HG03439 (cell line): Measurements from ENCODE around the gene MICAL2.

Experiments used
- ATAC-seq: cut with Tn5 transposase; IDR thresholded peaks from one replicate; pipeline ENCODE4 v1.9.1; 2021; ENCODE audit warnings: mild to moderate bottlenecking, moderate library complexity; ENCODE audit not compliant: unreplicated experiment

MICAL2 gene

DNA sequence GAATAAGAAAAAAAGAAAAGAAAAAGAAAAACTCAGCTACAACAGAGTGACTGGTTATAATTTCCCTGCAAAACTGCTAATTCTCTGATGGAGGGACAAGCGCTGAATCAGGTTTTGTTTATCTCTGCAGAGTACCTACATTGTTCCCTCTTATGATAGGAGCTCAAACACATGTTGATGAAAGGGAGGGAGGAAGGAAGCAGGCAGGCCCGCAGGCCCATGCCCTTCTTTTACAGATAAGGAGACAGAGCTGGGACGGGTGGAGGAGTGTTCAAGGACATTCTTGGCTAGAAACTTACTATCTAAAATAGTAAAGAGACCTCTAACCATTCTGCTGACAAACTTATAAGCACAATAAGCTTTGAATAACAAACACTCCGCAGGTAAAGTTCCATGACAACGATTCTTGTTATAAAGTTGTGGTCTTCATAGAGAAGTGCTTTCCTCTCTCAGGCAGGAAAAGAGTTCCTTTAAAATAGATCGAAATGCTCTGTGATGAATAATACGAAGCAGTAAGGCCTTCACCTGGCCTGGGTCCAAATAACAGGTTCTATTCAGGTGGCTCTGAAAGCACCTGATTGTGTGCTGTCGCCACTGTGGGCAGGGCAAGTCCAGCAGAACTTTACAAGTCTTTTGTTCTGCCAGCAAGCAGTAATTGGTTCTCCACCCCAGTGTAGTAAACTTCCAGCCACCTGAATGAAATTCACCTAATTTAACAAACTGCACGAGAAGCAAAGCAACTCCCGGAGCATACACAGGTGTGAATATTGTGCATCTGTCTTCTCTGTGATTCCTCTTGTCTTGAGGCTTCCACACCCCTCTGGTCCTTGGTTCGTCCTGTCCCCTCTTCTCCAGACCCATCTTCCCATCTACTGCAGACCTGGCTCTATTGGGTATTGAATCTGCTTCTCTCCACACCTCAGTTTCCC, 15.3 kb upstream of the MICAL2 start:
- ATAC-seq = no peak

DNA sequence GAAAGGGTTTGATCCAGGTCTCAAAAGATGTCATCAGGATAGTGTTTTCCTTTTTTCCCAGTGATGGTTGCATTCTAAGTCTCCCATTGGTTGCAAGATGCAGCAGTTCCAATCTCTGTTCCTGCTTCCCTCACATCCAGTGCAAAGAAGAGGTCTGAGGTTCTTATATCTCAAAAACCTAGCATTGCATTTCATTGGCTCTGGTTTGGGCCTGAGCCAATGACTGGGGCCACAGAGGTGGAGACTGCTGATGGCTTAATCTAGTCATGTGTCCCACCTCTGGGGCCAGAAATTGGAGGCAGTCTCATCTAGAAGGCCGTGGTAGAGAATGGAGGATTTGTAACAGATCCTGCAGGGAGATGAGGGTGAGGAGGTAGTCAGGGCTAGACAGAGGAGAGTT, 13.2 kb upstream of the MICAL2 start:
- ATAC-seq = no peak

DNA sequence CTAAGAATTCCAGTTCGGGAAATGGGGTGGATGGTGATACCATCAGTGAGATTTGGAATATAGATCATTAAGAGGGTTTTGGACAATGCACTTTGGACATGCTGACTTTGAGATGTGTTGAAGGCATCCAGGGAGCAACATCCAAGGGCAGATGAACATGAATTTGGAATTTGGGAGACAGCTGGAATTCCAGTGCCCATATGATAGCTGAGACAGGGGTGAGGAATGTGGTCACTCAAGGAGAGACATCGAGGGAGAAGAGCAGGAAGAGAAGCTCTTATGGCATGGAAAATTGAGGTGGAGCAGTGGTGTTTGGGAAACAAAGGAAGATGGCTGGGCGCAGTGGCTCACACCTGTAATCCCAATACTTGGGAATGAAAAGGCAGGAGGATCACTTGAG, 11.8 kb upstream of the MICAL2 start:
- ATAC-seq = no peak

DNA sequence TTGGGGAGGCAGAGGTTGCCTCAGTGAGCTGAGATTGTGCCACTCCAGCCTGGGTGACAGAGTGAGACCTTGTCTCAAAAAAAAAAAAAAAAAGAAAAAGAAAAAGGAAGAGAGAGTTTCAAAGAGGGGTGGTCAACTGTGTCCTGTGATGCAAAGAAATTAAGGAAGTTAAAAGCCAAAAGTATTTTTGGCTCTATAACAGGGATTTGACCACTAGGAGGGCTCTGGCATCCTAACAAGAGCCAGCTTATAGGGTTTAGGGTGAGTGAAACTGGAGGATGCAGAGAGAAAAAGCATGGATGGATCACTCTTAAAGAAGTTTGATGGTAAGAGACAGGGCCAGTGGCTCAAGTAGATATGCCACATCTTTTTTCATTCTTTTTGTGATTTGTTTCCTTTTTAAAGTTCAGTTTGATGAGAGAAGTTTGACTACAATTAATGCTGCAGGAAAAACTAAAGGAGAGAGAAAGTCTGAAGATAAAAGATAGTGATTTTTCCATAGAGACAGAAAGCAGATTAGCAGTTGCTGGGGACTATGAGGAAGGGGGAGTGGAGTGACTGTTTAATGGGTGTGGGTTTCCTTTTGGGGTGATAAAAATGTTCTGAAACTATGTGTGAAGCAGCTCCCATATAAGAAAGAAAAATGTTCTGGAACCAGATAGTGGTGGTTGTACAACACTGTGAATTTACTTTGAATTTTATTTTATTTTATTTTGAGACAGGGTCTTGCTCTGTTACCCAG, 11.1 kb upstream of the MICAL2 start:
- ATAC-seq = no peak

DNA sequence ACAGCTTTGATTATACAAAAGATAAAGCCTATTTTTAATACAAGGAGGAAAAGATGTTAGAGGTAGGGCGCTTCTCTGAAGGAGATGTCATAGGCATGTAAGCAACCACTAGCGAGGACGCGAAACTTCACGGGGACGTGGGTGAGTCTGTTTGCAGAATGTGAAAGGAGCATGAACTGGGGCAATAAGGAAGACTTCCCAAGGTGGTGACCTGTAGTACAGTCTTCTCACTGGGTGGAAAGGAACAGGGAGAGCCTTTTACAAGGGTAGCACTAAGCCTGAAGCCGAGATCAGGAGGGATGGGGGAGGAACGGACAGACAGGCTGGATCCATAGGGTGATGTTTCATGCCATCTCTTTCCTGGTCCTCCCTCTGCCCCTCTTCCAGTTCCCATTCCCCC, 10.0 kb upstream of the MICAL2 start:
- ATAC-seq = no peak

DNA sequence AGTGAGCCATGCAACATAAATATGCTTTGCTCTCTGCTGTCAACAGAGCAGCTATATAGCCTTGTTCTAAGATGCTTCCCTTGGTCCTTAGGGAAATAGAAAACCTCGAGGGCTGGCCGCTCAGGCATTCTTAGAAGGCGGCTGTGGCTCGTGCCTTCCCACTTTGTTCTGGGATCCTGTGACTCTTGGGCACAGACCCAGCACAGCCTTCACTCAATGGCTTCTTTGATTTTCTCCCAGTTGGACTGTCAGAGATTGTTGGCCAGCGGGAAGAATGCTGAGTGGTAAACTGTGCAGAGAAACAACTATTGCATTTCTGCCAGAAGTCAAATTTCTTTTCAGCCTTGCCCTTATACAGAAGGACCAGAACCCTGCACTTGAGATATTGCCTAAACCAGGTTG, 9.5 kb upstream of the MICAL2 start:
- no peak for ATAC-seq

DNA sequence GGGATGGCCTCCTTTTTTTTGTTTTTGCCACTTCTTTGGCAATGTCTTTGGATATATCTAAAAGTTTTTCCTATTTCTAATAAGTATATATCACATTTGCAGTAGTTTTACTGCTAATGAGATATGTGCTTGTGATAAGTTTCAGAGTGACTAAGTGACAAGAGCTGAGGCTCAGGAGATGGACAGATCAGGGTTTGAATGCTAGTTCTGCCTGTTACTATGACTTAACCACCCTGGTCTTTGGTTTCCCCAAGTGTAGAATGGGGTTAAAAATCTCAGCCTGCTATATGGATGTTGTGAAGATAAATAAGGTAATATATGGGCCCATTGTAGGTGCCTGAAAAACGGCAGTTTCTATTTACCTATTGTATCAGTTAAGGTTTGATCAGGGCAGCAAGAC, 9.1 kb upstream of the MICAL2 start:
- ATAC-seq = no peak

DNA sequence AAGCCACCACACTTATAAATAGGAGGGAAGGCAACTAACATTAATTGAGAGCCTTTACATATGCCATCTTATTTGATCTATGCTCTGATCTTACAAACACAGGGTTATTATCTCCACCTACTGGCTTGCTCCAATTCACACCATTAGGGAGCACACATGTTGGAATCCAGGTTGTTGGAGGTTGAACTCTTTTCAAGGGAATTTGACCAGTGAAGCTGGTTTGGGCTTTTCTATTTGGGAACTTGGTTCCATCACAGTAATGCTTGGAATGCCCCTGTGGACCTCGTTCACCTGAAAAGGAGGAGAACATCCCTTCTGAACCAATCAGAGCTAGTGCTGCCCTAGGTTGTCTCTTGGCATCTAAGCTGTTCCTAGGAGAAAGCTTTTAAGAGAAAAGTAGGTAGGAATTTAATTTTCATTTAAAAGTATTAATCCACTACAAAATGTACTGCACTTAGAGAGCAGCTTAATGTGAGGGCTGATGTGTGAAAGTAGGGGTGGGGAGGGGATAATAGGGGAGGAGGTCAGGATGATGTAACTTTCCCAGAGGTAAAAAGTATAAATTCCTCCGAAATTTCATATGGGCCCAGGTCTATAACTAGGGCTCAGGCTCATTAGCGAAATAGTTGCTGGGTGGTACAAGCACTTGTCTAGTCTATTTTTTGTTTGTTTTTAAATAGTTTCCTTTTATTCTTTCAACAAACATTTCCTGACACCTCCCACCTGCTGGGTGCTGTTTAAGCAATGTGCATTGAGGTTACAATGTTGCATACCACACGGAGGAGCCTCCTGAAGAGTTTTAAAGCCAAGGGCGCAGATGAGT, 7.6 kb upstream of the MICAL2 start:
- ATAC-seq = no peak

DNA sequence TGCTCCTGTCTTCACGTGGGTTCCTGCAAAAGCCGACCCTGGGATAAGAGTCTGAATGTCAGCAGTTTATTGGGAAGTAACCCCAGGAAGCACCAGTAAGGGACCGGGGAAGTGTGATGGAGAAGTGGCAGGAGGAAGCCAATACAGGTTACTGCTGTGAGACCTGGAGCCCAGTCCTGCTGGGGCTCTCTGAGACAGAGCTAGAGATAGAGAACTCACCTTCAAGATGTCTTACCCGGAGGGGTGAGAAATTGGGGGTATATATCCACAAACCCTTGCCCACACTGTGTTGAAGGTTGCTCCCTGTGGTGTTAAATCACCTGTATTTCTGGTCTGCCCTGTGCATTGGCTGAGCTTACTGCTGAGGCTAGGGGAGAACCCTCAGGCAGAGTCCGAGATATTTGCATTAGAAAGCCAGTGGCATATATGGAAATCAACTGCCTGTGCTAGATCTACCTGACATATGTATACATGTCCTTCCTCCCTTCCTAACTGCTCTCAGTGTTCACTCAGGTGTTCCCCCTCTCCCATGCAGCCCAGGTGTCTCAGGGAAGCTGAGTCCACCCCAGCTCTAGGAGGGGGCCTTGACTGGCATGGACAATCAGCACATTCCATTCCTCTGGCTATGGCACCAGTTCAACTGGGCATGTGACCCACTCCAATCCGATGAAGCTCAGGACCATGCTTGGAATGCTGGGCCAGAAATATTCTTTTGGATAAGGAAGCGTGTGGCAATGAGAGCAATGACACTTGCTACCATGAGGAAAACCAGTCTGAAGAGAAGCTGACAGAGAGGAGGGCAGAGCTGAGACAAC, 6.8 kb upstream of the MICAL2 start:
- no peak for ATAC-seq

DNA sequence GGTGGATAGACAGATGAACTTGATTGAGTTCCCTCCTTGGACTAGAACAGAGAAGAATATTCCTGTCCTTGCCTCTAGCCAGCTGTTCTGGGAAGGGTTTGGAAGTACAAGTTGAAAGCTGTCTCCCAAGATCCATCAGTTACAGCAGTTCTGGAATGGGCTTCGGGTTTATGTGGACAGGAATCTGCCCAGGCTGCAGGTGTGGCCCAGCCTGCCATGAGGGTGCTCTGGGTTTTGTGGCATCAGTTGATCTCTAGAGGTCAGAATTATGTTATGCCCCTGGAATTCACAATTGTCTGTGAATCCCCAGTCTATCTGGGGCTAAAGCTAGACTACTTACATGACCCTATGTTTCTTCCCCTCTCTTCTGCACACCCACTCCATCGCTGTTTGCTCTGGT, 4.9 kb upstream of the MICAL2 start:
- no peak for ATAC-seq

DNA sequence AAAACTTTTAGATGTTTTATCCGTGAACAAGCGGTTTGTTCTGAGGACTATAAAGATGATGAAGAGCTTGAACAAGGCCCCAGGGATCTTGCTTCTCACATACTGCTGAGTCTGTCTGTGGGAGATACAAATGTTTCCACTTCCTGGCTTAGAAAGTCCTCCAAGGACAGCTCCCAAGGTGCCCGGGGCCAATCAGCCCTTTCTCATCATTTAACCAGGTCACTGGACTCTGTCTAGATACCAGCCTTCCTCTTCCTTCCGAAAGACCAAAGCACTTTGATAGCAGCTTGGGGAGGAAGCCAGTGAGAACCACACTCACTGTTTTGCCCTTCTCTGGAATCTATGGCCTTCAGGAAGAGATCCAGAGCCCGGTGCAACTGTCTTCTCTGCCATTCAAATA, 4.3 kb upstream of the MICAL2 start:
- ATAC-seq = no peak

DNA sequence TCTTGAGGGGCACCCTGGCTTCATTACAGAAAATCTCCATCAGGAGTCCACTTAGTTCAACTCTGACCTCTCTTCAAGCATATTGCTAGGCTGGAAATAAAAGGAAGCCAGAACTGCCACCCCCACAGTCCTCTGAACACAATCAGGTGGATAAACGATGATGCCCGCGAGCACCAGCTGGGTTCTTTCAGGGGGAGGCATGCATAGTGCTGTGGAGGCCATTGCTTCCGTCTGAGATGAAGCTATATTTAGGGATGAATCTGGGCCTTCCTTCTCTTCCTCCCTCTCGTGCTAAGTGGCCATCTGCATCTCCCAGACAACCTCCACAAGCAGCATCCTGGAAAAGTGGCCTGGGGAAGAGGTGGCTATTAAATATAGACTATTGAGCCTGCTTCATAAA, 3.9 kb upstream of the MICAL2 start:
- ATAC-seq = no peak

DNA sequence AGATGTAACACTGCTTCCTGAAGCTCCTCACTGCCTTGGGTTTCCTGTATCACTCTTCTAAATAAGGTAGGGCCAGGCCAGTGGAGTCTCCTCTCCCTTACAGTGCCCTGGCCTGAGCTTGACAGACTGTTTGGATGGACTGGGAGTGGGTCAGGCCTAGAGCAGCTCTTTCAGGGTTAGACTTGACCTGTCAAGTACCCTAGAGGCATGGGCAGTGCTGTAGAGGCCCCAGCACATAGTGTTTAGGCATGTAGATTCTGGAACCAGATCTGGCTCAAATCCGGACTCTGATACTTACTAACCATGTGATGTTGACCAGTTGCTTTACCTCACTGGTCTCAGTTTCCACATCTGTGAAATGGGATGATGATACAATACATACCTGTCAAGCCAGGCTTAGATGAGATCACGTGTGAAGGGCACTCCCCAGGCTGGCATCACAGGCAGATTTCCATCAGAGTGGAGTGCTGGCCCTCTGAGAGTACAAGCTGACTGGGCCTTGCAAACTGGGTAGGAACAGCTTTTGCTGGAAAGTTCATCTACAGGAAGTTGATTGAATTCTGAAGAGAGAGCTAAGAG, 1.4 kb upstream of the MICAL2 start:
- ATAC-seq = no peak

DNA sequence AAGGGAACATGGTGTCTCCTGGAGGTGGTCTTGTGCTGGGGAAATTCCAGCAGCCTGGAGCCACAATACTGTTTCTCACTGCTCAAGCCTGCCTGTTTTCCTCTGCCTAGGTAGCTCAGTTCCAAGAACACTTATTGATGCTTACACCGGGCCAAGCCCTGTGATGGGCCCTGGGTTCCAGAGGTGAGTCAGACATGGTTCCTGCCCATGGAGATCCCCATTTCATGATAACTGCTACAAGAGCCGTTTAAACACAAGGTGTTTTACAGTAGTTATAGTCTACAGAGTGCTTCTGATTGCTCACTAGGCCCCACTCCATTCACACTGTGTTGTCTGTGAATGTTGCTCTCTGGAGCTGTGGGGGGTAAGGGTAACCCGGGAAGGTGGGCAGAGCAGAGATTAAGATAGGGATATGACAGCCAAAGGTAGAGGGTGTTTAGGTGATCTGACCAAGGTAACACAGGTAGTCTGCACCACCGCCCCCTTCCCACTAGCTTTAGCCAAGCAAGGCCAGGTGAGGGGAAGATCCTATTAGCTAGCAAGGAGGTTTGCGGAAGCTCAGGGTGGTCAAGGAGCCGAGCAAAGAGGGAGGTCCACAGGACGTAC, 696 bp upstream of the MICAL2 start:
- no peak for ATAC-seq

DNA sequence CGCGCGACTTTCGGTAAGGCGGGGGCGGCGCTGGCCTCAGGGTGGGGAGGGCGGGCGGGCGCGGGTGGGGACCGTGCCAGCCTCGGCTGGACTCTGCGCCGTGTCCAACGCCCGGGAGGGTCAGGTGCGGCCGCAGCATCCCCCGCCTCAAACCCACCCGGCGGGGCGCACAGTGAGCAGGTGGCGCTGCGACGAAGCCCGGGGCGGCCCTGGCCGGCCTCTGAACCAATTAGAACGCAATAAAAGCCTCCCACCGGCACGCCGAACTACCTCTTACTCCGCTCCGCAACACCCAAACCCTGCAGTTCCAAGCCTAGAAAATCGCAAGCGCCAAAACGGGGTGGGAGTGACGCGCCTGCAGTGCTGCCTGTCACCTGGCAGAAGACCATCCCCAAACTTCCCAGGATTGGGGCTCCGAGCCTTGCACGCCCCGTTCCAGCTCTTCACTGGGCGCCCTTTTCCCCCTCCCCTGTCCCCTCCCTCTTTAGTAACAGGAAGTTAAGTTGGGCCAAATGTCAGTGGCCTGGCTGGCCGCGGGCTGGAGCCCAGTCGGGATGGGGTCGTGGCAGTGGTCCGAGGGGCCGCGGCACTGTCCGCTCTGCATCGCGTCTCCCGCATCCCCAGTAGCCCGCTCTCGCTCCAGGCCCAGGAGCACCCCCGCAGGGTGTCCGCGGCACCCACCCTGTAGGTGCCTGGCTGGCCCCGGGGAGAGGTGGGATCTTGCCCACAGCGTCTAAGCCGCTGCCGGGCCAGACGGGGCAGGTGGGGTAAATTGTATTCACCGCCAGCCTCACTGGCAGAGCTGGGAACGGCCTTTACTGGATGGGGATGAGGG, 541 bp downstream of the MICAL2 start:
- peak; percentile 28 for ATAC-seq

DNA sequence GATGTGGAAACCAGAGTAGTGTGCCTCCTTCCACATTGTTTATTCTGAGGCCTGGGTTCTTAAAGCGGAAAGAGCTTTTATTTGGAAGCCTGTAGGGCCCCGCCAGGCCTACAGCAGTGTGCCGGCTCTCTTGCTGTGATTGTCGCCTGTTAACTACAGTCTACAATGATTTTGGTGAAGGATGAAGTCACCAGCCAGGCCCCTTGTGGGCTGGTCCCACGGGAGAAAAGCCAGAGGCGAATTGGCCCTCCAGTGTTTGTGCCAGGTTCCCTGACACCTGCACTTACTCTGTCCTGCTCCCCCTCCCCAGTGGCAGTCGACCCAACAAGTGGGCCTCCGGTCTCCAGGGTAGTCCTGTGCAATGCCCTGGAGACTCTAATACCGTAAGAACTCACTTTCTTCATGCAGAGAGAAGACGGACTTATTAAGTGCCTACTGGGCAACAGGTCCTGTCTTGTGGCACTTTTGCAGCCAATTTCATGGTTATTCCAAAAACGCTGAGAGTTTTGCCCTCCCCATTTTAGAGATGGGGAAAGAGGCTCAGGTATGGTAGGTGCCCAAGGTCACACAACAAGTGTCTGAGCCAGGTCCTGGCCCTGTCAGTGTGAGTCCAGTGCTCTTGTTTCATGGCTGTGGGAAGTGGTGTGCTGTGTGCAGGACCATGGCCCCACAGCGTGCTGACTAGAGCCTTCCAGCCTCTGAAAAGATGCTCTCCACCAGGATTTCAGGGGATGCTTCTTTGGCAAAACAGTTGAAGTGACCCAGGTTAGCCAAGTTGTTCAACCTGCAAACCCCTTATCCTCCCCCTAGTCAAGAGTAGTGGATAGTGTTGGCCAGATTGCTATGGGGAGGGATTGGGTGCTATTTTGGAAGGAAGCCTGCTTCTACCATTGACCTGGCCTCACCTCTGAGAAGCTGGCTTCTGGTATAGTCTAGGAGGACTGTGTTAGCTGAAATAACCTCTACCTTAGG, 1.4 kb downstream of the MICAL2 start:
- no peak for ATAC-seq

DNA sequence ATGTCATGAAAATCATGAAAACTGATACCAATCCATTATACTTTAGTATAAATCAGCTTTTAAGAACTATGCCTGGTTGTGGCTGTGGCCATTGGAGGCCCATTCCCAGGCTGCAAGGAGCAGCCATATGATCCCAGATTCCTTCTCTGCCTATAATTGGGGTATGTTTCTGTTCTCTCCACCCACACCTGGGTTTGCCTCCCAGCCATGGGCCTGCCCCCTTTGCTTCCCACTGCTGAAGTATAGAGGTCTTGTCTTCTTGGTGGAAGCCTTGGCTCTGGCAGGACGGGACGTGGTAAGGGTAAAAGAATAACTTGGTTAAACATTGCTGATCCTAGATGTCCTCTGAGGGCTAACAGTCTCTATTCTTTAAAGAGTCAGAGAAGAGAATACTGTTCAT, 2.4 kb downstream of the MICAL2 start:
- ATAC-seq = no peak

DNA sequence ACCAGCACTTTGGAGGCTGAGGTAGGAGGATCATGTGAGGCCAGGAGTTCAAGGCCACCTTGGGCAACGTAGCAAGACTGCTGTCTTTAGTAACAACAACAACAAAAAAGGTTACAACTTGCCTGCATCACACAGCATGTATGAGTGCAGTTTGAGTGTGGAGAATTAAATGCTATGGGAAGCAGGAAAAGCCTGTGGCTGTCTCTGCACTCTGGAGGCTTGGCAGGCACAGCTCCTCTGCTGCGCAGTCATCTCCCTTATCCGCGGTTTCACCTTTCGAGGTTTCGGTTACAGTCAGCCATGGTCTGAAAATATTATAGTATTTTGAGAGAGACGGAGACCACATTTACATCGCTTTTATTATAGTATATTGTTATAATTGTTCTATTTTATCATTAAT, 2.9 kb downstream of the MICAL2 start:
- ATAC-seq = no peak
